G401.6 (cell line): ENCODE measurements around the gene EIF4B.
A peak's percentile ranks its signal among the peaks of the same experiment; 100 is the strongest.

Source experiments
- FAIRE-seq: peaks from 2 replicates; lab custom pipeline; 2012; peaks lifted over from hg19 to GRCh38; lab: Jason Lieb, UNC

Gene EIF4B

DNA sequence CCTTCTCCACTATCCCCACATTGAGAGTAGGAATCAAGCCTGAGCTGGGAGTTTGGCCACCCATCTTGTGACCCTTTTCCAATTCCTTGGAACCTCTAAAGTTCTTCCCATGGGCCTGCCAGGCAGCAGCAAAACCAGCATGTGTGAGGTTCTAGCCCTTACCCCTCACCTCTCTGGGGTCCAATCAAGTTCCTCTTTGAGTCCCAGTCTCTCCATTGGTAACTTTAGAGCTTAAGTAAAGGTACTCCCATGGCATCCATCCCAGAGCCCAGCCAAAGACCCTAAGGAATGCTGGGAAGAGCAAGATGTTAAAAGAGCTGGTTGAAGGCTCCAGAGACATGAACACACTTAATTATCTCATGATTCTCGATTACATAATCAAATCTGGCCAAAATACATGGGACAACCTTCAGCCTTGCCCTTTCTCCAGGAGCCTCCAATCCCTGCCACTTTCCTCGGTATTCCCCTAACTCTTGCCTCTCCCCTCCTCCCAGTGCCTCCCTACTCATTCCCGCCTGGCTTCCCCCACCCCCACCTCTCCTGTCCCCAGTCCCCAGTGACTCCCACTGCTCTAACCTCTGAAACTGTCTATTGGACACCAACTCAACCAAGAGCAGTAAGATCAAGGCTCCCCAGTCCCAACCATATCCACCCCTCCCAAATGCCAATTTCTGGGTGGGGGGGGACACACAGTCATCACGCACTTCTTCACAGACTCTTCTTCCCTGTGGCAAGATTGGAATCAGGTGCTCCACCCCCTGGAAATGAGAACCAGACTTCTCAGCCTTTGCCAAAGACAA lies 38.8 kb downstream of the EIF4B start:
- no peak for FAIRE-seq

- no peak for FAIRE-seq
These were observed 39.4 kb downstream of the EIF4B start for GRCh38 chr12:53045696-53046045.

DNA sequence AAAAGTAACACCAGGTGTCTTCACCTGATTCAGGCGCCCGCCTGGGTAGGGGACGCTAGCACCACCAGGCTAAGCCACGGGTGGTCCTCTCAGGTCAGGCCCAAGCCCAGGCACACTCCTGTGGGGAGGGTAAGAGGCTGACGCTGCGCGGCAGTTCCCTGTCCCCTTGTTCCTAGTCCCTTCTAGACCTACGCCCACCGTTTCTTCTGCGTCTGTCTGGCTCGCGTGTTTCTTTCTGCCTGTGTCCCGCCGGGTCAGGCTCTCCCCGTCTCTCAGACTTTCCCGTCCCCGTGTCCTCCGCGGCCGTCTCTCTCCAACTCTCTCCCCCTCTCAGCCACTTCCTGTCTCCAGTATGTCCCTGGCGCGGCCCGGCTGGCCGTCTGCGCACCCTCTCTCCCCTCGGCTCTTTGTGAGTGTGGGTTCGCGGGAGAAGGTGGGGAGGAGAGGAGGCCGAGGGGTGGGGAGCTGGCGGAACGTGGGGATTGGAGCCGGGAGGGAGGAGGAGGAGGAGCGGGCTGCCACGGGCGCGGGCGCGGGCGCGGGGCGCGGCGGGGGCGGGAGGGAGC lies 40.5 kb downstream of the EIF4B start:
- no peak for FAIRE-seq

DNA sequence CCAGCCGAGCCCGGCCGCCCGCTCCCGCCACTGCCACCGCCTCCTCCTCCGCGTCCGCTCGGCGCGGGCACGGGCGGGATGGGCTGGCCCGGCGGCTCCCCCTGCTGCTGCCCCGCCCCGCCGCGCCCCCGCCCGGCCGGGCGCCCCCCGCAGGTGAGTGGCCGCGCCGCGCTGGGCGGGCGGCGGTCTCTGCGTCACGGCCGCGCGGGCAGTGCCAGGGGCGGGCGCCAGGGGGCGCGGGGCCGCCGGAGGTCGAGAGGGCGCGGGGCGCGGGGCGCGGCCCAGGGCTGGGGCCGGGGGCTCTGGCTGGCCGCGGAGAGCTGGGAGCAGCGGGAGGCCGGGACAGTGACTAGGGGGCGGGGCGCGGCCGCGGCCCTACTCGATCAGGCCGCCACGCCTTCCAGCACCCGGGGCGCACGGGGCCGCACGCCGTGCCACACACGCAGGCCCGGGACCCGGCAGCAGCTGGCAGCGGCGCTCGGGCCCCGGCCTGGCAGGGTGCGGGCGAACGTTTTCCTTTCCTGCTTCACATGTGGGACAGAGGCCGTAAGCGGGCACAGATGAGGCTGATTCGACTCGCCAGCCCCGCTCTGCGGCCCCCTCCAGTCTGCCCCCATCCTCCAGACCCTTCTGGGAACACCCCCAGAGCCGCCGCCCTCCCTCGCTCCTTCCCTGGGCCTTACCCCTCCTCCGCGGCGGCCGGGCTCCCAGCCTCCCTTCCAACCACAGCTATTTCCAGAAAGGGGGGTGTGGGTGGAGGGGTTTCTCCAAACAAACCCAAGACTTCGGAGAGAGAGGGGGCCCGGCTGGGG lies 41.2 kb downstream of the EIF4B start:
- no peak for FAIRE-seq

DNA sequence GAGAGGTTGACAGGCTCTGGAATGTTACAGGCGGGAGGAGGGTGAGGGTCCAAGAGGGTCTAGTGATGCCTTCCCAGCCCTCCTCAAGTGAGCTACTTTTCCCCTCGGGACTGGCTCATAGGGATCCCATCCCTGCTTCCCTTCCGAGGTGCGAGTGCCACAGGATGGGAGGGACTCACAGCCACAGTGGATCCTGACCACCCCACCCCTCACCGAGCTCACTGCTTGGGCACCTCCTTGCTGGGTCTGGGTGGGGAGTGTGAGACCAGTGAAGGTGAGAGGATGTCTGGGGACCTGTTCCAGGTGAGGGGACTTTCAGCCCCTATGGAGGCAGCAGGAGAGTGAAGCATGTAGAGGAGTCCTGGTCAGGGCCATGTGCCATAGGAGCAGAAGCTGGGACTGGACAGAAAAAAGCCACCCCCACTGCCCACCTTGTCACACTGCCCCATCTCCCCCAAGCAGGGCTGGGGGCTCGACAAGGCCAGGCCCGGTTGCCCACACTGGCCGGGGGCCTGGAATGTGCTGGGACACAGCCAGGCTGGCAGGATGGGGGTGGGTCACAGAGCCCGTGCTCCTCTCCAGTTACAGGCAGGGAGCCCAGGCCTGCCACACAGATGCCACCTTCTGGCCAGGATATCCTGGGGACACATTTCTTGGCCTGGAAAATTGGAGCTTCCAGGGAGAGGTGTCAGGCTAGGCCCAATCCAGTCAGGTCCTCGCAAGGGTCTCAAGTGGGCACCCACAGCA lies 42.0 kb downstream of the EIF4B start:
- no peak for FAIRE-seq

- no peak for FAIRE-seq
These were observed 42.6 kb downstream of the EIF4B start for GRCh38 chr12:53048780-53049401.

- FAIRE-seq = no peak
These were observed 43.5 kb downstream of the EIF4B start, which contains the start of gene TNS2 for GRCh38 chr12:53049571-53050318. TNS2 (plus strand) TSS chr12:53050065; CDS start chr12:53050186, 121 bp downstream.

- FAIRE-seq = no peak
These were observed 44.3 kb downstream of the EIF4B start for GRCh38 chr12:53050426-53051057.

- FAIRE-seq = no peak
These were observed 45.0 kb downstream of the EIF4B start for GRCh38 chr12:53051058-53051880.

GRCh38 chr12:53051881-53052412 lies 45.7 kb downstream of the EIF4B start:
- no peak for FAIRE-seq

- FAIRE-seq = no peak
These were observed 46.4 kb downstream of the EIF4B start for GRCh38 chr12:53052419-53053217.

- FAIRE-seq = no peak
These were observed 47.2 kb downstream of the EIF4B start for GRCh38 chr12:53053218-53054111.

DNA sequence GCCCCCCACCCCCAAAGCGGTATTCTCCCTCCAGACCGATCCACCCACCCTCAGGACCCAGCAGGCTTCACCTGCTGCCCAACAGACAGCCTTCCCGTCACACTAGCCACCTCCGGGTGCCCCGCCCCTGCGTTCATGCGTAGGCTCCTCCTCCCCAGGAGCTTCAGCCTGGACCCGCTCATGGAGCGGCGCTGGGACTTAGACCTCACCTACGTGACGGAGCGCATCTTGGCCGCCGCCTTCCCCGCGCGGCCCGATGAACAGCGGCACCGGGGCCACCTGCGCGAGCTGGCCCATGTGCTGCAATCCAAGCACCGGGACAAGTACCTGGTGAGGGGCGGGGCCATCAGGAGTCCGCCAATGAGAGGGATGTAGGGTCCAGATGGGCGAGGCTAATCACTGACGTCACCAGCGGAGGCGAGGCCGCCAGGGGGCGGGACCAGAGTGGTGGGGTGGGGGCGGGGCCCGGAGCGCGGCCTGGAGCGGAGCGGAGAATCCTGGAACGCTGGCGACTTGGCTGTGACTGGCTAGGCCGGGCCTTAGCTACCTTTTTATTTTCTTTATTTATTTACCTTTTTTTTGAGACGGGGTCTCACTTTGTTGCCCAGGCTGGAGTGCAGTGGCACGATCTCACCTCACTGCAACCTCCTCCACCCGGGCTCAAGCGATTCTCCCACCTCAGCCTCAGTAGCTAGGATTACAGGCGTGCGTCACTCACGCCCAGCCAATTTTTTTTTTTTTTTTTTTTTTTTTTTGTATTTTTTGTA lies 48.0 kb downstream of the EIF4B start:
- peak; percentile 74 for FAIRE-seq

GRCh38 chr12:53055471-53056266 lies 49.4 kb downstream of the EIF4B start:
- FAIRE-seq = no peak

DNA sequence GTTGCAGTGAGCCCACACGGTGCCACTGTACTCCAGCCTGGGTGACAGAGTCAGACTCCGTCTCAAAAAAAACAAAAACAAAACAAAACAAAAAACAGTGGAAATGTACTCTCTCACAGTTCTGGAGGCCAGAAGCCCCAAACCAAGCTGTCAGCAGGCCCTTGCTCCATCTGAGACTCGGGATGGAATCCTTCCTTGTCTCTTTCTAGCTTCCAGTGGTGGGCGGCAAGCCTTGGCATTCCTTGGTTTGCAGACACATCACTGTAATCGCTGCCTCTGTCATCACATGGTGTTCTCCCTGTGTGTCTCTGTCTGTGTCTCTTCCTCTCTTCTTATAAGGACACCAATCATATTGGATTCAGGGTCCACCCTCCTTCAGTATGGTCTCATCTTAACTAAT lies 50.0 kb downstream of the EIF4B start:
- no peak for FAIRE-seq

- no peak for FAIRE-seq
These were observed 50.6 kb downstream of the EIF4B start for GRCh38 chr12:53056901-53057300.
